GM21447 (cell line): ENCODE measurements around the gene HSDL1.

Experiments
- ATAC-seq: cut with Tn5 transposase; IDR thresholded peaks from one replicate; pipeline ENCODE4 v1.9.1; 2021; ENCODE audit not compliant: unreplicated experiment

The HSDL1 gene

DNA sequence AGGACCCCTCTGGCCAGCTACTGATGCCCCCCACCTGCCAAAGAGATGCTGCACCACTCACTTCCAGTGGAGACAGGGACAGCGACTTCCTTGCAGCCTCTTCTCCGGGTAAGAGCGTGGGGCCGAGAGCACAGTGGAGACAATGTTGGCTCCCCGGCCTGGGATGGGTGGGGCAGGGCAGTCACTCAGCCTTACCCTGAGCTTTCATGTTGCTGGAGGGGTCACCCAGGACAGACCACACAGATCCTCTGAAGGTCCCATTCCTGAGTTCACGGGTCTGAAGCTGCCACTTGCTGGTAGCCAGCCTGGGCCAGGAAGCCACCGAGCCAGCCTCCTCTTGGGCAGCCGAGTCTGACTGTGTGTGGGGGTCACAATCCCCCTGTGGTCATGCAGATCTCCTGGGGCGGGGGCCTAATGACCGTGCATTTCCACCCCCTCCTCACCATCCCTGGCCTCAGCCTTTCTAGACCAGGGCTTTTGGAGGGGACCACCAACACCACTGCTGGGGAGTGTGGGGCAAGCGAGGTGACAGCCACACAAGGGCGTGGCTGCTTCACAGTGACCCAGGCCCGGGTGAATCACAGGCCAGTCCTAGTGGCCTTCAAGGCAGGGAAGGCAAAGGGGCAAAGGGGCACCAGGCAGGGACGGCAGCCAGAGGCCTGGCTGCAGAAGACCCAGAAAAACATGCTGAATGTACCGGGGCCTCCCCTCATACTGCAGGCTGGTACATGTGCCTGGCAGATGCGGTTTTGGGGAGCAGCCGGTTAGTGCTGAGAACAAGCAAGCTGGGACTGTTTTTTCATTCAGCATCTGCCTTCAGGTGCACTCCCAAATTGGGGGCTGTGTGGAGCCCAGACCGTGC is 31.4 kb upstream of the HSDL1 start:
- ATAC-seq, result no peak

DNA sequence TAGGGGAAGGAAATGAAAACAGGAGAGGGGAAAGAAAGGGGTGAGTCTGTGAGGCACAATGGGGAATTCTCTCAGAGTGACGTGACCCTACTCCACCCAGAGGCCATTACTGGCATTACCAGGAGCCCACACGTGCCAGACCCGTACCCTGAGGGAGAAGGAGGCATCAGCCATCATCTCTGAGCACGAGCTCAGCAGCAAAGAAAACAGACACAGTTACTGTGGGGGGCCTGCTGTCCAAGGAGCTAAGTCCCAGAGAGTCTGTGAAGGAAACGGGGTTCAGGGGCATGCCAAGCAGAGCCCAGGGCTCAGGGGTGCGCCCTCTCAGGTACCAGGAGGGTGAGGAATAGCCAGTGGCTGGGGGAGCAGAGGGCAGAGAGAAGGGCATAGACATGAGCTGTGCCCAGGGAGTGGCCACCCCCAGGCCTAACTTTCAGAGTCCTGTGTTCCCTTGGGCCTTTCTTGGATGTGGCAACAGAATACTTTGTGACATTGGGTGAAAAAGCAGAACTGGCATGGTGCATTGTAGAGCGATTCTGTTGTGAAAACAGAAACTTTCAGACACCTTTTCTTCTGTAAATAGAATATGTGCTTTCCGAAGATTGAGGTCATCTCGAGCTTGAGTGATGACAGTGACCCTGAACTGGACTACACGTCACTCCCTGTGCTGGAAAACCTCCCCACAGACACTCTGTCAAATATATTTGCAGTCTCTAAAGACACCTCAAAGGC is 30.5 kb upstream of the HSDL1 start:
- ATAC-seq, result peak; percentile 87

DNA sequence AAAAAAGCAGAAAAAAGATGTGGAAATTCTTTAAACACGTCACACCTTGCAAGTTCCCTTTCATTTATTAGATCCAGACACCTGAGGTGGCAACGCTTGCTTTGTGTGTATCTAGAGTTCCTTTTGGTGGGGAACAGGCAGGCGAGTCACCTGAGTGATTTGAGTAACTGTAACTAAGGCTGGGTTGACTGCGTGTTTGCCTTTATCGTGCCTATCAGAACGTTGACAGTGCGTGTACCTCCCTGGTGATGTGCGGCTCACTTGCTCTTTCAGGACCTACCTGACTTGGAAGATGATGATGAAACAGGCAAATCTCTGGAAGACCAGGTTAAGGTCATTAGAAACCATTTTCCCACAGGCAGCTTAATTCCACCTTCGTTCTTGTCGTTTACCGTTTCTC is 29.4 kb upstream of the HSDL1 start:
- no peak for ATAC-seq

DNA sequence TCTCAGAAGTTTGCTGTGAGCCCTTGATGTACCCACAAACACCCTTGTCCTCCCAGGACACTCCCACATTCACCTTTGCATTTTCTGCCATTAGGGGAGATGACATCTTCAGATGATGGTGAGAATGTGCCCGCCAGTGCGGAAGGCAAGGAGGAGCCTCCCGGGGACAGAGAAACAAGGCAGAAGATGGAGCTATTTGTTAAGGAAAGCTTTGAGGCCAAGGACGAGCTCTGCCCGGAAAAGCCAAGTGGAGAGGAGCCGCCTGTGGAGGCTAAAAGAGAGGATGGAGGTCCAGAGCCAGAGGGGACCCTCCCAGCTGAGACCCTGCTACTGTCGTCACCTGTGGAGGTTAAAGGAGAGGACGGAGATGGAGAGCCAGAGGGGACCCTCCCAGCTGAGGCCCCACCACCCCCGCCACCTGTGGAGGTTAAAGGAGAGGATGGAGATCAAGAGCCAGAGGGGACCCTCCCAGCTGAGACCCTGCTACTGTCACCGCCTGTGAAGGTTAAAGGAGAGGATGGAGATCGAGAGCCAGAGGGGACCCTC is 24.9 kb upstream of the HSDL1 start:
- no peak for ATAC-seq

DNA sequence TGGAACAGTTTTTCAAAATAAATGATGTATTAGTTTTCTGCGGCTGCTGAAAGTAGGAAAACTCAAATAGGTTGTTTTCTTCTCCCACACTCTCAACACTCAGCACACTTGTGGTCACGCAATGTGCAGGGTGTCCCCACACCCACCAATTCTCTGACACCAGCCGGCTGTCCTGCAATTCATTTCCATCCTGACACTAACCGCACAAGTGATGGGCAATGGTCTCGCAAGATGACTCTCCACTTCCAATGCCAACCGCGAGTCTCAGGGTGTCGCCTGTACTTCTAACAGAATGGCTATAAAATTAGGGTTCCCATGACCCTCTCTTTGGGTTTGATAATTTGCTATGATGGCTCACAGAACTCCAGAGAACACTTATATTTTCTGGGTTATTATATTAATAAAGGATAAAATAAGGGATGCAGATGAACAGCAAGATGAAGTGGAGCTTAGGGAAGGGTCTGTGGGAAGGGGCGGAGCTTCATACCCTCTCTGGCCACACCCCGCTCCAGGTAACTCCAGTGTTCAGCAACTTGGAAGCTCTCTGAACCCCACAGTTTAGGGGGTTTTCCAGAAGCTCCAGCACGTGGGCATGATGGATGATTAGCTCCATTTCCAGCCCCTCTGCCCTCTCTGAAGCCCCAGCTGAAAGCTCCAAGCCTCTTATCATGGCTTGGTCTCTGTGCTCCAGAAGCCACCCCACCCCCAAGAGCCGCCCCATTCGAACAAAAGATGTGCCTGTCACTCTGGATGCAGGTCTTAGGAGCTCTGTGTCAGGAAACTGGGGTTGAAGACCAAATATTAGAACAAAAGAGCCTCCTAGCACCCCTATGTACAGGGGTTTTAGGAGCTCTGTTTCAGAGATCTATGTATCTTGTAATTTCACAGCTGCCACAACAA is 22.1 kb upstream of the HSDL1 start:
- no peak for ATAC-seq

DNA sequence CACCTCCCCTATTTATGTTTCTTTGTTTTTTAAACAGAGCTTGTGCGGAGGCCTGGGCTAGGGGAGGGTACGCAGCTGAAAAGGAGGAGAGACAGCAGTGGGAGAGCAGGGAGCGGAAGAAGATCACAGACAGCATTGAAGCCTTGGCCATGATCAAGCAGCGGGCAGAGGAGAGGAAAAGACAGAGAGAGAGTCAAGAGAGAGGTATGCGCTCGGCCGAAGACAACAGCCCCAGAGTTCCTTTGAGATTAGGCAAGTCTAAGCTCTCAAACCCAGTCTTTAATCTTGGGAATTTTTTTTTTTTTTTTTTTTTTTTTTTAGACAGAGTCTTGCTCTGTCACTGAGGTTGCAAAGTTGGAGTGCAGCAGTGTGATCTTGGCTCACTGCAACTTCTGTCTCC is 20.8 kb upstream of the HSDL1 start:
- ATAC-seq, result no peak

DNA sequence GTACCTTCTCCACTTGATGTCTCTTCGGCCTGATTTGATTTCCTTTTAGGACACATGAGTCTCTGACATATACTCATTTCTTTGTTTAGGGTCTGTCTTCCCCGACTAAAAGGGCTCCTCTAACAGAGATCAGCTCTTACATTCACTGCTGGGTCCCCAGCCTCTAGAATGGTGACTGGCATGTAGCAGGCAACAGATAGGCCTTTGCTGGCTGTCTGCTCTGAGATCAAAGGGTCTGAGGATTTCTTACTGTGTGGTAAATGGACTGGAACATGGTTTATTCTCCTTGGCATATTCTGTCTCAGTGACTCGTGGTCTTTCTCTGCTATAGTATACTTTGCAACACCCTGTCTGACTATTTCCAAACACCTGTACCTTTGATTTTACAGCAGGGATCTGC is 16.8 kb upstream of the HSDL1 start:
- ATAC-seq, result no peak

DNA sequence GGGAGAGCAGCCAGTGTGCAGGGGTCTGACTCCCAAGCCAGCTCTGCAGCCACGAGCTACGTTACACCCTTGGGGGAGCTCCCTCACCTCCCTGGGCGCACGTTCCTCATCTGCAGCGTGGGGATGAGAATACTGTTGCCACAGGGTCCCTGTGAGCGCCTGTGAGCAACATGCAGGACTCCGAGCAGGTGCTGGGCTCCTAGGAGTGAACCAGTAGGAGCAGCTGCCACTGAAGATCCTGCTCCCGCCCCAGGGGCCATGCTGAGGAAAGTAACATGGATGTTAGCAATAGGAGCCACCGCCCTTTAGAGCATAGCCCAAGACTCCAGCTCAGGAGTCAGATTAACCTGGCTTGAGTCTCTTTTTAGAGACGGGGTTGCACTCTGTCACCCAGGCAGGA is 16.1 kb upstream of the HSDL1 start:
- no peak for ATAC-seq

DNA sequence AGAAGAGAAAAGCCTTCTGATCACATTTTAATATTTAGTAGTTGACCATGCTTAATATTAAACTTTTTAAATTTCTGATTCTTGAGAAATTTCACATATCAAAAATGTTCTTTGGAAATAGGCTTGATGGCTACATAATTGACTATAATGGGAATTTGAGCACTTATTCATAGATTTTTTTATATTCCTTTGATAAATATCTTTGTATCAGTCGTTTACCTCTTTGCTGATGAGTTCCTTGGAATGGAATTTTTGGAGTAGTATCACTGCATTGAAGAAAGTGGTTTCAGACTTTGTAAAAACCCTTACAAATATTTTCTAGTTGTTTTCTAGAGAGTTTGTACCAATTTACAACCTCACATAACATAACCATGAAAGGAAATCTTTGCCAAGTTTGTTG is 14.8 kb upstream of the HSDL1 start:
- no peak for ATAC-seq

DNA sequence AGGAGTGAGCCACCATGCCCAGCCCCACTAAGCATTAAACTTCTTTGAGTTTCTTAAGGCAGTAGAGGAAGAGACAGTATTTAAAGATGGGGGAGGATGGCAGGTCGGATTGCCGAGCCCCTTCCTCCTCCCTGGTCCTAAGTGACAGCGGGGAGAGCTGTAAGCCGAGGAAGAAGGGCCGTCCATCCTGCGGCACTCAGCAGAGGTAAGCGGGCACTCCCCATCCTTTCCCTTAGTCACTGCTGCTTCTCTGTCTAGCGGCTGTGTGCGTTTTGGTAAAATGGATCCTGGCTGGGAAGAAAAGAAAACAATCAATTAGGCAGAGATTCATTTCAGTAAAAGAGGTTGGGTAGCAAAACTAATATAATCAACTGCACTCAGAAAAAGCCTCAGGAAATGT is 14.0 kb upstream of the HSDL1 start:
- ATAC-seq, result no peak

DNA sequence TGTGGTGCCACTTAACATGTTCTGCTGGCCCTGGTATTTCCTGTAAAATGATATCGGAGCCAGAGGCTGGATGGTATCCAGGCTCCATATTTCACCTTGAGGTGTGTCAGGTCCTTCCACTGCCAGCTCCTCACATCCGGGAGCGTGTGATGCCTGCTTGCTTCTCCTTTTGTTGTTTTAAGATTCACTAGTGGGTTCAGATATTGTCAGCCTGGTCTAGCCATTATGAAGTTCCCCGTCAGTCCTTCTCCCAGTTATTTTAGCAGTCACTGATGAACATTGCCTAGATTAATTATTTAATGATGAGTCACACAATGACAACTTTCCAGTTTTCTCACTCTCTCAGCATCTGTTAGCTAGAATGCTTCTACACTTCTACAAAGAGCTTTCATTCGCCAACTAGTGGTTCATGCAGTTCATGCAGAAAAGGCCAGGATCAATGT is 11.4 kb upstream of the HSDL1 start:
- ATAC-seq, result no peak

DNA sequence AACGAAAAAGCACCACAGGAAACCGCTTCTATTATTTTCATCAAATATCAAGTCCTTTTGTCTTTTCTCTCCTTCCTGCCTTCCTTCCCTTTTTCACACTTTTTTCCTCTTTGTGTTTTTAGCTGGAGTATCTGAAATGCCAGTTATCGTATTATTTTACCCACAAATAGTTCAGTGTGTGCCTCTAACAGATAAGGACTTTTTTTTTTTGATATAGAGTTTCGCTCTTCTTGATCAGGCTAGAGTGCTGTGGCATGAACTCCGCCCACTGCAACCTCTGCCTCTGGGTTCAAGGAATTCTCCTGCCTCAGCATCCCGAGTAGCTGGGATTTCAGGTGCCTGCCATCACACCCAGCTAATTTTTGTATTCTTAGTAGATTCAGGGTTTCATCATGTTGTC is 10.8 kb upstream of the HSDL1 start:
- ATAC-seq, result no peak

DNA sequence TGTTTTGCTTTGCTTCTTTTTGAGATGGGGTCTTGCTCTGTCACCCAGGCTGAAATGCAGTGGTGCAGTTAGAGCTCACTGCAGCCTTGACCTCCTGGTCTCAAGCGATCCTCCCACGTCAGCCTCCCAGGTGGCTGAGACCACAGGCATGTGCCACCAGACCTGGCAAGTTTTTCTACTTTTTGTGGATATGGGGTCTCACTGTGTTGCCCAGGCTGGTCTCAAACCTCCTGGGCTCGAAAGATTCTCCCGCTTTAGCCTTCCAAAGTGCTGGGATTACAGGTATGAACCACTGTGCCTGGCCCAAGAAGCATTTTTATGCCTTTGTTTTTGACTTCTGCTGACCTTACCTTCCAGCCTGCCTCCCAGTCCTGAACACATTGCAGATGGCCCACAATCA is 10.2 kb upstream of the HSDL1 start:
- ATAC-seq, result no peak

DNA sequence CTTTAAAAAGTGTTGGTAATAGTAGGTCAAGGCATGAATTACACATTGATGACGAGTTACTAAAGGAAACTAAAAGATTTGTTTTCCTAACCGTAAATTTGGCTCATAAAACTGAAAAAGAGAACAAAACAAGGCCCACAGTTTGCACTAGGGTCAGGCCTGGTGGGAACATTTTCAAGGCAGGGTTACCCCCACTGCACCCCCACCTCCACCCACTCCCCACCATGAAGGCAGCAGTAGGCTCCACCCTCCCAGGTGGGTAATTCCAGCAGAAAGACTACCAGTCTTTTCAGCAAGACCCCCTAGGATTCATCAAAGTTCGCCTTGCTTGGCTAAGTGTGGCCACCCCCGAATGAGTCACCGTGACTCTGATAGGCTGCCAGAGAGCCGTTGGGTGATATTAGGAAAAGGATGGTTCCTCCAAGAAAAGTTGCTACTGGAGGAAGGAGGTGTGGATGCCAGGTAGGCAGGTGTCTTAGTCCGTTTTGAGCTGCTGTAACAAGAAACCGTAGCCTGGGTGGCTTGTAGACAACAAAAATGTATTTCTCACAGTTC is 8.8 kb upstream of the HSDL1 start:
- no peak for ATAC-seq

DNA sequence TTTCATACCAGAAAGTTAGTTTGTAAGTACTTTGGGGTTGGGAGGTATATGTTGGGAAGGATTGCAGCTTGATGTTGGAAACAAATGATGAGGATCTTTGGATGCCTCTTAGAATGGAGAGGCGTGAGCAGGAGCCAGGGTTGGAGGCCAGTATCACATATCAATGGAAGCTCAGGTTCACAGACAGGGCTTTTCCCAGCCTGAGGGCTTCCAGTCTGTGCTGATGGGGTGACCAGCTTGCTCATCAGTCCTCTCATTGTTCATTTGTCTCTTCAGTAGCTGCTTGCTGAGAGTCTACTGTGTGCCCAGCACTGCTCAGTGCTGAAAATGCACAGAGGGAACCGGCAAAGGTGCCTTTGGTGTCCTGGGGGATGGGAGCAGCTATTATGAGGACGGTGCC is 5.9 kb upstream of the HSDL1 start:
- no peak for ATAC-seq

DNA sequence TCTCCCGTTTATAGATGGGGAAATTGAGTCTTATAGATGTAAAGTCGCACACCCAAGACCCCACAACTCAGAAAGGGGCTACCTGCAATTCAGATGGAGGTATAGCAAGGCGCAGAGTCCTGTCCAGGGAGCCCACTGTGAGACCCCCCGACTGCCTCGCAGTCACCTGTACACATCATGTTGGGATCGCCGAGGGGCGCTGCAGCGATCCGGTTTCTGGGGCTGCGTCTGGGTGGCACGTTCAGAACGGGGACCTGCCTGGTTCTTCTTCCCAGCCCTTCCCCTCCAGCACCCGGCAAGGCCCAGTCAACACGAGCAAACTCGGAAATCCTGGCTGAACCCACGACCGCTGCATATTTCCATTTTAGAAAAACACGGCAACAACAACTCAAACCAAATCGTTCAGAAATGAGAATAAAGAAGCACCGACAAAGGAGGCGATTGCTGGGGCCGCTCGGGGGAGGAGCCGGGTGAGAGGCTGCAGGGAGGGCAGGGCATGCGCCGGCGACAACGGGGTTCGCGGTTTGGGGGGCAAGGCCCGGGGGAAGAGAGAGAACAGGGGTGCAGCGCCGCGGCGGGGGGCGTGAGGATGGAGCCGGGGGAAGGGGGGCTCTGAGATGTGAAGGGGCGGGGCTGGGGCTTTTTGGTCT is 643 bp downstream of the HSDL1 start:
- ATAC-seq, result peak; percentile 22

DNA sequence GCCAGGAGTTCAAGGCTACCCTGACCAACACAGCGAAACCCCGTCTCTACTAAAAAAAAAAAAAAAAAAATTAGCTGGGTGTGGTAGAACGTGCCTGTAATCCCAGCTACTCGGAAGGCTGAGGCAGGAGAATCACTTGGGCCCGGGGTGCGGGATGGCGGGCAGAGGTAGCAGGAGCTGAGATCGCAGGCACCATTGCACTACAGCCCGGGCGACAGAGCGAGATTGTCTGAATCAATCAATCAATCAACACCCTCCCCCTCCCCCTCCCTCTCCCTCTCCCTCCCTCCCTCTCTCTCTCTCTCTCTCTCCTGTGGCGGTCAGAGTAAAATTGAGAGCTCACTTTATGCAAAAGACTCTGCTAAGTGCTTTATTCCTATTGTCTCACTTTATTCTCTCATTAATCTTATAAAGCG is 1.2 kb downstream of the HSDL1 start:
- ATAC-seq, result no peak

DNA sequence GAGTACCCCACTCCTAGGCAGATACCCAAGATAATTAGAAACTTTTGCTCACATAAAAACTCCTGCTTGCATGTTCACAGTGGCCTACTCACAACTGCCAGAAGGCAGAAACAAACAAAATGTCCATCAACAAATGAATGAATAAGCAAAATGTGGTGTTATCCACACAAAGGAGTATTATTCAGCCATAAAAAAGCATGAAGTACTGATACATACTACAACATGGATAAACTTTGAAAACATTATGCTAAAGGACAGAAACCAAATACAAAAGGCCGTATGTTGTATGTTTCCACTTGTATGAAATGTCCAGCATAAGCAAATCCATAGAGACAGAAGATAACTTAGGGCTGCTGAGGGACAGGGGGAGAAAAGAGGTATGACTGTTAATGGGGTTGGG is 1.9 kb downstream of the HSDL1 start:
- no peak for ATAC-seq

DNA sequence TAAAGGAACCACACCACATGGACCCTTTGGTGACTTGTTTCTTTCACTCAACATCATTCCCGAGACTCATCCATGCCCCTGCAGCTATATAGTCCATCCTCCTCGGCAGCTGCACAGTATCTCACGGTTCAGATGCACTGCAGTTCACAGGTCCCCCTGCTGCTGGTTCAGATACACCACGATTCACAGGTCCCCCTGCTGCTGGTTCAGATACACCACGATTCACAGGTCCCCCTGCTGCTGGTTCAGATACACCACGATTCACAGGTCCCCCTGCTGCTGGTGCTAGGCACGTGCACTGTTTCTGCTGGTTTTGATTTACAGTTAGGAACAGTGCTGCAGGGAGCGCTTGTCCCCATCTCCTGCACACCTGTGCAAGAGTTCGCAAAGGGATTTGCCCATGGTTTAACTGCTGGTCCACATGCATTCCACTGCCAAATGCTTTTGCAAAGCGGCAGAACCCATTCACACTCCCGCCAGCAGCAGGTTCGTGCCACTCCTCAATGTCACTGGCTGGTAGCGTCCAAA is 3.8 kb downstream of the HSDL1 start:
- no peak for ATAC-seq

DNA sequence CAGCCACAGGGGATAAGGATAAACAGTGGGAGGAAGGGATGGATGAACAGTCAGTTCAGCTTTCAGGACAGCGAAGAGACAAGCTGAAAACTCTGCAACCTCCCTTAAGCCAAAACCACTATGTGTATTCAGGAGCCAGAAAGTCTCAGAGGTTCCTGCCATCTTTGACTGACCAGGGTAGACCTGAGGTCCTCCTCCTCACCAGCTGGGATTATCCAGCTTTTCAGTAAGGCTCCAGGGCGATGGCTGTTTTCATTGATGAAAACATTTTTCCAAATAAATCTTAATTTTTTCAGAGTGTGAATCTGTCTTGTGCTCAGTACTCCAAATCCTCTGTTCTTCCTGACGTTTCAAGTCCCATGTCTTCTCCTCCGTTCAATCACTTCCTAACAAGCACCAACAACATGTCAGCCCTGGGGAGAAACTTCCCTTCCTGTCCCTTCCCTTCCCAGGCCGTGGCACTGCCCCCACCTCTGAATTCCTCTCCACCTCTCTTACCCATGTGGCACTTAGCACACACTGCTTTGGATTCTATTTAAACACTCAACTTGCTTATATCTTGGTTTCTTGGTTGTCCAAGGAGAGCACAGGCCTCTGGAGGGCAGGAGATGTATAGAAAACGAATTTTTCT is 5.2 kb downstream of the HSDL1 start:
- no peak for ATAC-seq
